HG03469 (cell line): Measurements from ENCODE around the gene RPTOR.

Experiments used
- ATAC-seq: cut with Tn5 transposase; IDR thresholded peaks from one replicate; pipeline ENCODE4 v1.9.1; 2021; ENCODE audit warnings: mild to moderate bottlenecking, moderate library complexity, moderate number of reproducible peaks; ENCODE audit not compliant: unreplicated experiment

The RPTOR gene

DNA sequence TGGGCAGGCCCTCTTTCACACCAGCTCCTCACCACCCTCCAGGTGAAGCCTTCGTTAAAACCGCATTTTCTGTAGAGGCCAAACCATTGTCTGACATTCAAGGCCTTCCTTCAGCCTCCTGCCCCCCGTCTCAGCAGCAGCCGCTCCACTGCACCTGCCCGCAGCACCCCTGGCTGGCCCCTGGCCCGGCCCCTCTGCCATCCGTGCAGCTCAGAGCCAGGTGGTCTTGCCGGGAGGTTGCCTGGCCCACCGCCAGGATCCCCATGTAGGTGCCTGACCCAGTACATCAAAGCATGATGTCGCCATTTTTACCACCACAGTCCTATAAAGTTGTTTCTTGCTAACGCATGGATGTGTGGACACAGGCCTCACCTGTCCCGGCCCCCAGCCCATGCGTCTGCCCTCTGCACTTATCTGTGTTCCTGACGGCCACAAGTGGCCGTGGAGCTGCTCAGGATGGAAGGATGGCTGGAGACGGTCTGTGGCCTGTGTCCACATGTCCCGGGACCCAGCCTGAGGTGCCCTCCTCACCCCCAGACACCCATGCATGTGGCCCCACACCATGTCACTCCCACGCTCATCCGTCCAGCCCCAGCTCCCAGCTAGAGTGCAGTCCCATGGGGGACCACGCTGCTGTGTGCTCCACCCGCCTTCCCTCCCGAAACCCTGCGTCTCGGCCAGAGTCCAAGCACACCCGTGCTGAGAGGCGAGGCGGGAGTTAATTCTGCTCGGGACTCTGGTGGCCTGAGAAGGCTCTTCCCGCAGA, 357.7 kb downstream of the RPTOR start:
- ATAC-seq: no peak

DNA sequence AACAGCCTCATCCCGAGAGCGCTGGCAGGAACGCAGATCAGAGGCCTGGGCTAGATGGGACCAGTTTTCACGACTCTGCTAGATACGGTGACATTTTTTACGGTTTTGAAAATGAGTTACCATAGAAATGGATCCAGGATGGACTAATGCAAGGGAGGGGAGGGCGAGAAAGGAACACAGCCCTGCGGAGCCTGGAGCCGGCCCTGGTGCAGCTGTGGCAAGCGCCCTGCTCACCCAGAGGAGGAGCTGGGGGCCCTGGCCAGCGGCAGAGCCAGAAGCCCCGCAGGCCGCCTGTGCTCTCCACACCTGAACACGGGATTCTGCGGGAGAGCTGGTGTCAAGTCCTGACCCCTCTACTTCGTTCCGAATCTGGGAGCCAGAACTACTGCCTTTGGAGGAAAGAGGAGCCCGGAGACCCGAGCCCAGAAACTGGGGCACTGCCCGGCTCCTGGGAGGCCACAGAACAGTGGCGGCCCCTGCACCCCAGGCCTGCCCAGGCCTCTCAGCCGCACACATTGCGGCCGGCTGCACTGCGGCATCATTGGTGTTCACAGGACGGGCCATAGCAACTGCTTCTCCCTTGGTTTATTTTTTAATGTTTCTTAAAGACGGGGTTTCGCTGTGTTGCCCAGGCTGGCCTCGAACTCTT, 358.4 kb downstream of the RPTOR start:
- no peak for ATAC-seq

DNA sequence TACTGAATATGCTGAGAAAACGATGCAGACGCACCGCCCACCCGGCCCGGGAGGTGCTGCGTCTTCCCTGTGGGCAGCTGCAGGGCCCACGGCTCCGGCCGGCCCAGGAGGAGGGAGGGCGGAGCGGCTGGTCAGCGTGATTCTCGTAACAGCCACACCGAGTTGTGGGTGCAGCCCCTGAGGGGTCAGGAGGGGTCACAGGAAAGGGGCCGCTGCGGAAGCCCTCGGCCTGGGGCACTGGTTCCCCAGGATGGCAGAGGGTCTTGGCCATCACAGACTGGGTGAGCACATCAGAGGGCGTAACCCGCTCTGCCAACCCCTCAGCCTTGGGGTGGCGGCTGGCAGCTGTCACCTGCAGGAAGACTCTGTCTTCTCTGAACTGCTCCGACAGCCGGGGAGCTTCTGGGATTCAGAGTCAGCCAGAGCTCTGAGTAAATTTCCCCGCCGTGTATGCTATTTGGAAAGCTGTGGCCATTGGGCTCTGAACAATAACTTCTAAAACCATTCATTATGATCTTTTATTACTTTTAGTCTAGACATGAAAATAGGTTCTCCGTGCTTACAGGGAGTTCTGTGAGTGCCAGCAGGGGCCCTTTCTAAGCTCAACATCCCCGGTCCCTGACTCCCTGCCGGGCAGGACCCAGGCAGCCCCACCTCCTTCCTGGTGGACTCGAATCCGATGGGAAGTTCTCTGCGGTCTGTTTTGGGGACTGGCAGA, 359.6 kb downstream of the RPTOR start:
- ATAC-seq: no peak

- ATAC-seq: no peak
These were observed 361.1 kb downstream of the RPTOR start for GRCh38 chr17:80905586-80906230.

DNA sequence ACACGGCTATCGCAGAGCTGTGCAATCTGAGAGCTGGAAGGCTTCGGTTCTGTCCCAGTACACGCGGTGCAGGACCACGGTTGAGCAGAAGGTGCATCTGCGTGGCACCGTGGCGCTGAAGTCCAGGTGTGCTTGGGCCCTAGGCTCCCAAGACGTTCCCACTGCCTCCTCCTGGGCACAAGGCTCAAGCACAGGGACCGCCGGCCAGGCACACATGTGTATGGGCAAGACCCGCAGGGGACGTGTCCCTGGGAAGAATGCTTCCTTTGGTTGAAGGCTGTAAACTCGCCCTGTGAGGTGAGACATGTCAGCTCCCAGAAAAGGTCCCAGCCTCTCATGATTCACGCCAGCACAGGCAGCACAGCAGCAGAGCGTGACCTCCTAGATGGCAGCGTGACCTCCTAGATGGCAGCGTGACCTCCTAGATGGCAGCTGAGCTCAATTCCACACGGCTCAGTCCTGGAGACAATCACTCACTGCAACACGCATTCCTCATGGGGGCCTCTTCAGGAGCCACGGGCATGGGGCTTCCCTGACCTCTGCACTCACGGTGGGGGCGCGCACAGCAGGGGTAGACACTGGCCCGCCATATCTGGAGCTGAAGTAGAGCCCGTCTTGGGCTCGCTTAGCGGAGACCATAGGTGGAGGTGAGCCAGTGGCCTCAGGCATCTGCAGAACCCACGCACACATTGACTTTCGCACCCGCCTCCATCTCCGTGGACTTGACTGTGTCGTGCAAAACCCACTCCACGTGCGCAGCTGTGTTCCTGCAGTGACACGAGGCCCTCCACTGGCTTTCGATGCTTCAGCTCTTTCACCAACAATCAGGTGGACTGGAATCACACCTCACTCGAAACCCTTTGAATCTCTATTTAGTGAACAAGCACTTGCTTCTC, 362.0 kb downstream of the RPTOR start:
- ATAC-seq: no peak

- ATAC-seq: no peak
These were observed 362.6 kb downstream of the RPTOR start for GRCh38 chr17:80907281-80907680.

- ATAC-seq: no peak
These were observed 363.6 kb downstream of the RPTOR start for GRCh38 chr17:80908211-80908610.

- no peak for ATAC-seq
These were observed 364.1 kb downstream of the RPTOR start for GRCh38 chr17:80908776-80909175.

DNA sequence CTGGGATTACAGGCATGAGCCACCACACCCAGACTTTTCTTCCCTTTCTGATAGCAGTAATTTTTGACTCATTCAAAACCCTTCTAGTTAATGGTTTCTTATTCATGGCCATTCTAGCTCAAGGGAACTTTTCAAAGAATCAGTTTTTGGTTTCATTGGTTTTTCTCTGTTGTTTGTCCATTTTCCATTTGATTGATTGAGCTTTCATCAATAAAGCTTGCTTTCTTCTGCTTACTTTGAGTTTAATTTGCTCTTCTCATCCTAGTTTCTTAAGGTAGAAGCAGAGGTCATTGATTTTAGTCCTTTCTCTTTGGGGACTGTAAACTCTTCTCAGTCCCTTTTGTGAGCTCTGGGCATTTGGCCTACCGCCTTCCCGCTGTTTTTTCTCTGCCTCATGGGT, 365.0 kb downstream of the RPTOR start:
- no peak for ATAC-seq

GRCh38 chr17:80910043-80910442, 365.4 kb downstream of the RPTOR start:
- ATAC-seq: no peak

DNA sequence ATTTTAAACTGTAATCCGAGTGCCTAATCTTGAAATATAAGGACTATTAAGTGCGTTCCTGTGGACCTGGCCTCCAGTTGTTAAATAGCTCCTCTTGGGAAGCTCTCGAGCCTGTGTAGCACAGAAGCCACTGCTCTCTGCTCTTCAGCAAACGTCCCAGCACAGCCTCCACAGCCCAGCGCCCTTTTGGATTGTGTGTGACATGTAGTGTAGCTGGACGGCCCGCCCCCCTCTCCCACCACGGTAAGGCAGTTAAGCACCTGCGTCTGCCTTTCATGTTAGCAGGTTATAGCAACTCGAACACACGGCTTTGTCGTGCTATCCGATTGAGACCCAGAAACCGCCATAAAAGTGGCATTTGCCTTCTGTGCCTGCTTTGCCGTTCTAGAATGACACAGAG, 367.8 kb downstream of the RPTOR start:
- no peak for ATAC-seq

DNA sequence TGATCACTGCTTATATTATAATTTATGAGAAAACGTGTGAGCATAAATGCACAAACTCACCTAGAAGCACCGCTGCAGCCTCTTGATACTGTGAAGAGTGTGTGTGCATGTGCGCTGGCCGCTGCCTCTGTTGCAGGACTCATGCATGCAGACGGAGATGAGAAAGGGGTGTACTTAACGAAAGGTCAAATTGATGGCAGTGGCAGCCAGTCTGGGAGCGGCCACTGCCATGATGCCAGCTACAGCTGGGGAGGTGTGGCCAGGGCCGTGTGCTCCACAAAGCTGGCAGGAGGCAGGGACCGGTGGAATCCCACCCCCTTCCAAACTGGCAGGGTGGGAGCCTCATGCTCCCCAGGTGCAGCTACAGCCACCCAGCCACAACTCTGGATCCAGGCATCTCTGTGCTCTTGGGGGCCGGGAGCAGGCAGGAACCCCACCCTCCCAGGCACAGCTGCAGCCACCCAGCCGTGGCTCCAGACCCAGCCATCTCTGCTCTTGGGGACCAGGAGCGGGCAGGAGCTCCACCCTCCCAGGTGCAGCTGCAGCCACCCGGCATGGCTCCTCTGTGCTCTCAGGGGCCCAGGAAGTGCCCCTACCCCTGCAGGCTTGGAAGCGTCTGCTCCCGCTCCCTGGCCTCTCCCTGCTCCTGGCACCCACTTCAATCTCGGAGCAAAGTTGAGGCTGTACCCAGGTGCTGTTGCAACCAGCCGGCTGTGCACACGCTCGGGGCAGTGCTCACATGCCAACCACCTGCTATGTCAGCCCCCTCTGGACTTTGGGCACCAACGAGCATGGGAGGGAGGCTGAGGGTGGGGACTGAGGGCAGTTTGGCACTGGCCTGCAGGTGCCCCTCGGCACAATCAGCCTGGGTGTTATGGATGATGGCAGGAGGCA, 369.5 kb downstream of the RPTOR start:
- no peak for ATAC-seq

GRCh38 chr17:80916246-80916645, 371.6 kb downstream of the RPTOR start:
- no peak for ATAC-seq

DNA sequence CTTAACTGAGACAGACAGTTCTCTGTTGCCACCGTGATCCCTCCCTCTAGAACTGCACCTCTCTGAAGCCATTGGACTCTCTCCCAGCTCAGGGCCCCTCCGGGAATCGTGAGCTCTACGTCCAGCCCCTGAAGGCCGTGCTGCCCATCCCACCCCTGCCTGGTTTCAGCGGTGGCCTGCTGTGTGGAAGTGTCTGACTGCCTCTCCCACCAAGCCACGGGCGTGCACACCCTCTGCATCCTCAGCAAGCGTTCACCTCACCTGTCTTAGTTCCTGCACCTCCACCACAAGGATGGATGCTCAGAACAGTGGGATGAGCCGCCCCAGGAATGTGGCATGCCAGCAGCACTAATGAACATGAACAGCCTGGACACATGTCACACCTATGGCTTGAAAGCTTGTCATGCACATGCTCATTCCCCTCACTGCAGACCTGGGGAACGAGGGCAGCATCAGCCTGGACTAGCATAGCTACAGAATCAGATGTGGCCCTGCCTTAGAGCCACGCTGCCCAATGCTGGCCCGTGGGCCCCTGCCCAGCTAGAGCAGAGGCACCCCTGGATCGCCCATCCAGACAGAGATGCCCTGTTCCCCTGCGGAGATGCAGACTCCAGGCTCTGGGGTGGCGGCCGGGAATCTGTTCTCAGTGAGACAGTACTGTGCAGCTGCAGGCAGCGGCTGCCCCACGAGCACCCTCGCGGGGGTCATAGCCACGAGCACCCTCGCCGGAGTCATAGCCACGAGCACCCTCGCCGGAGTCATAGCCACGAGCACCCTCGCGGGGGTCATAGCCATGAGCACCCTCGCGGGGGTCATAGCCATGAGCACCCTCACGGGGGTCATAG, 373.3 kb downstream of the RPTOR start:
- ATAC-seq: no peak

DNA sequence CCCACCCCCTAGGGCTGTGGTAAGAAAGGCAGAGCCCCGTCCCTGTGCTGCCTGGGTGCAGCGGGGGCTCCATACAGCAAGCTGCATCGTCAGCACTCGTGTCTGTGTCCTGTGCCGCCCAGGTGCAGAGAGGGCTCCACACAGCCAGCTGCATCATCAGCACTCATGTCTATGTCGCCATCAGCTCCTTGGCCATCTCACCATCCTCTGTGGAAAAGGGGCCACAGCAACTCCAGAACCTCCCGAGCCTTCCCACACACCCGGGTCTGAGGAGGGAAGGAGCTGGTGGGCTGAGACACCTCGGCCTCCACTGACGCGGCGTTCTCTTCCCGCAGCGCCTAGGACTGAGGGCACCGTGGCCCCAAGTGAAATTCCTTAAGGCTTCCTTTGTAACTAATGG, 374.1 kb downstream of the RPTOR start:
- ATAC-seq: no peak

DNA sequence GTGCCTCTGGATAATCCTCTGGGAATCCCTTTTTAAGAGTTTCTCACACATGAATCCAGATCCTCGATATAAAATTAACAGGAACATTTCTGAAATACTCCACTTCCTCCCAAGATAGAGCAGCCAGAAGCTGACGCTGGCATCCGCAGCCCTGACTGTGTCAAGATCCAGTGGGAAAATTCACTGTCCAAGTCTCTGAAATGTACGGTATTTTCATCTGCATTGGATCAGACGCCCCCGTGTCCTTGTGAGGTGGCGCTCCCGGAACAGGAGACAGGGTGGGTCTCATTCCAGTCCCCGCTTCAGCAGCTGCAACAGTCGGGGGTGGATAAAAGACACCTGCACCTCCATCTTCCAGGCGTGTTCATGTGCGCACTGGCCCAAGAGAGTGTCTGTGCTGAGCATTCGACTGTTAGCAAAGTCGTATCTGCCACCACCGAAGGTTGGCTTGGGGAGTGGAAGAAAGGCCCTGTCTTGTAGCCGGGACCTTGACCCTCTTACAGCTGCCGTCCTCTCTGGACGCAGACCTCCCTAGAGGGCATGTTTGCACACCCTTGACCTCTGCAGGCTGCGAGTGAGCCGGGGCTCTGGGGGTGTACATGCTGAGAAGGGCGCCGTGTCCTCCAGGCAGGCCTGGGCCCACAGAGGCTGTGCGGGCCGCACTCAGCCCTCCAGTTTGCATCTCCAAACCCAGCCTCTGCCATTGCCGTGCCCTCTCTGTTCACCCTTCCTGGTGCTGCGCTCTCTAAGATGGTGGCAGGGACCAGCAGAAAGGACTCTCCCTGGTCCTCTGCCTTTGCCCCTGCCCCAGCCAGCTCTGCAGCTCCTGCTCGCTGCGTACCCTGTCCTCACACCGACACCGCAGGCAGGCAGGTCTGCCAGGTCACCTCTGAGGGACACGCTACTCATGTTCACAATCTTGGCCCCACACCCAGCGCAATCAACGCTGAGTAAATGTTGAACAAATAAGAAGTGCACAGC, 375.0 kb downstream of the RPTOR start:
- no peak for ATAC-seq

GRCh38 chr17:80920441-80920840, 375.8 kb downstream of the RPTOR start:
- no peak for ATAC-seq
